Measurements from ENCODE around the gene LYRM2.

The LYRM2 gene

DNA sequence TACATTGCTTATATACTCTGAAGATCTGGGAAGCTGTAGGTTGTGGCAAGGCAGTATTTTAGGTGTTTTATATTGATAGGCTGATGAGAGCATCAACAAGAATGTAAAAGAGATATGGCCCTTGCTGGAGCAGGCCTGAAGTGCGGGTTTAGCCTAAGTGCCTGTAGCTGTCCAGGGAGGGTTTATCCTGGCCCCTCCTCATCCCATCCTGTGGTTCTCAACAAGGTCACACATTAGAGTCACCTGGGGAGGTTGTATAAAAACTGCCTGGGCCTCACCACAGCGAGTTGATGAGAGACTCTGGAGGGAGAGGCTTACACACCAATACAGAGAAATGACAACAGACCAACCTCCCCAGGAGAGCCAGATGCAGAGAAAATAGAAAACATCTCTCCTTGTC, 48.4 kb downstream of the LYRM2 start:
- no peak for DNase-seq

DNA sequence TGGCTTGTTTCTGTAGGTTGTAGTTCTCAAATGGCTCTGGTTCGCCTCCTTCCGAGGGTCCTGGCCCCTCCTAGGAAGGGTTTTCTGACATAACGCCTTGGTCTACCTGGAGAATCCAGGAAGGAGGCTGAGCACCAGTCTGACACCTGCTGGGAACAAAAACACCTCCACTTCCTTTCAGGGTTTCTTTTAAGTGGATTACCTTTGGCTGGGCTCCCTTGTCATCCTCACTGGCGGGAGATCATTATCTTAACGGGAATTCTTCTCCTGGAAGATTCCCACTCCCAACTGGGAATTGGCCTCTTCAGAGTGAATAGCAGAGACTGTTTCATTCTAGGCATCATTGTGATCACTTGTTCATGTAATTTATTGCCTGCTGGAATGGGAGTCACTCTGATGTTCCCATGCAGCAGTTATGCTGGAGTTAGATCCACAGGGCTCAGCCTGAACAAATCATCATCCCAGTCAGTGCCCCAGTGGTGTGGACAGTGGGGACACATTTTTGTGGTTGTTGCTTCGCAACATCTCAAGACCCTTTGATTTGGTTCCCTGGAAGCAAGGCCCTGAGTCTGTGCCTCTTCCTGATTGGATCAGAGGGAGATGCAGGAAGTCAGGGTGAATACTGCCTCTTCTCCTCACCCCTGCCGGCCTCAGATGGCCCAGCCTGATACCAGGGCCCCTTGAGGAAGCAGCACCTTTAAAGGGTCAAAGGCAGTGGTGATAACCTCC, 49.1 kb downstream of the LYRM2 start:
- DNase-seq, result no peak

- no peak for DNase-seq
Measured at GRCh38 chr6:89585154-89585553, 53.4 kb downstream of the LYRM2 start.

- DNase-seq, result no peak
Measured at GRCh38 chr6:89584539-89584938, 54.0 kb downstream of the LYRM2 start.

DNA sequence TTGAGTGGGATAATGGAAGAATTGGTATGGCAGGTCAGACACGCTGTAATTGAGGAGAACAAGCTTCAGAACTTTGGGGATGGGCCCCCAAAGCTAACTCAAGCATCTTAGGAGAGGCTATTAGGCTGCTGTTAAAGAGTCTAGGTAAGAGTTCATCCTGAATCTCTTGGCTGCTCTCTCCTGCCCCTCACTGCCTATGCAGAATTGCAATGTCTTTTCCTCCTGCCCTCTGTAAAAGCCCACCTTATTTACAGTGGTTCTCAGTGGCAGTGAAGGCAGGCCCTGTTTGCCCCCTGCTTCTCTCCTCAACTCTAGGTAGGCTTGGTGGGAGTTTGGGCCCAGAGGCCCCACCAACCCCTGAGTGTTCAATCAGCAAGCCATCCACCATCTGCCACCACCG, 55.0 kb downstream of the LYRM2 start:
- no peak for DNase-seq

- peak; percentile 20 for DNase-seq
Measured at GRCh38 chr6:89582669-89583325, 55.8 kb downstream of the LYRM2 start.

- peak; percentile 27 for DNase-seq
Measured at GRCh38 chr6:89581689-89582088, 56.9 kb downstream of the LYRM2 start.

- peak; percentile 76 for DNase-seq
Measured at GRCh38 chr6:89580997-89581666, 57.4 kb downstream of the LYRM2 start.

DNA sequence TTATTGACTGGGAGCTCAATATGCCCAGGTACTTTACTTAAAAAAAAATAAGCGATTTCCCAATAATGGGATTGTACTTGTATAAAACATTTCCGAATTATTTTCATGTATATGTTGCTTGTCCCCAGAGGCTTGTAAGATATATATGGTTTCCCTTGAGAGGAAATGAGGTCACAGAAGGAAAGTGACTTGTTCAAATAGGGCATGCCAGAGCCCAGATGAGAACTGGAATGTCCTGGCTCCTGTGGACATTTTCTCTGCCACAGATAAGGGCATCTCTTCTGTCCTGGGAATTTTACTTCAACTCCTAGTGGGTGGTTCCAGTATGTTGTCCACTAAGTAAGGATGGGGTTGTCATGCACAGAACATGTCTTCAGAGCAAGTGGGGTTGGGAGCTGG, 63.0 kb downstream of the LYRM2 start:
- no peak for DNase-seq

DNA sequence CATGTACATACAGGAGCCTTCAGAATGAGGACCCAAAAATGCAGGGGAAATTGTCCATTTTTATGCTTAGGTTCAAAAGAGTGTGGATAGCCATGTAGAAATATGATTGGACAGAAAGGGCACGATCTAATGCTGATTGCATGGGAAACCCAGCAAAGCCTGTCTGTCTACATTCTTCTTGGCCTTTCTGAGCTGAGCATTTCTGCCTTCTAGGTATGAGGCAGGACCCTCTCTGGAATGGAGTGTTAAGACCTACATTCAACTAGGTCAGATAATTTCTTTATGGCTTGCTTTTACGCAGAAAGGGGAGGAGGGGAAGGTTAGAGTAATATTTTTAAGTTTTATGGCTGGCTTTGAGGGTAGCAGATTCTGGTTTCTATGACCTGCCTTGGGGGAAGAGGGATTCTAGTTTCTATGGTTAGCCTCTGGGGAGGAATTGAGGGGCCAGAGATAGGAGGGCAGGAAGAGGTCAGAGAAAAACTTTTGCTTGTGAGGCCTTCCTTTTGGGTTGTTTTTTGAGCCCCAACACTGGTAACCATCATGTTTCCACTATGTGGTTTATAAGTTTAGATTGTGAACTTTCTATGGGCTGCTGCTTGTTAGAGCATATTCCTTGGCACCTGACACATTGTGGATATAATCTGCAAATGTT, 63.5 kb downstream of the LYRM2 start:
- no peak for DNase-seq

- no peak for DNase-seq
Measured at GRCh38 chr6:89567630-89568390, 70.7 kb downstream of the LYRM2 start.

DNA sequence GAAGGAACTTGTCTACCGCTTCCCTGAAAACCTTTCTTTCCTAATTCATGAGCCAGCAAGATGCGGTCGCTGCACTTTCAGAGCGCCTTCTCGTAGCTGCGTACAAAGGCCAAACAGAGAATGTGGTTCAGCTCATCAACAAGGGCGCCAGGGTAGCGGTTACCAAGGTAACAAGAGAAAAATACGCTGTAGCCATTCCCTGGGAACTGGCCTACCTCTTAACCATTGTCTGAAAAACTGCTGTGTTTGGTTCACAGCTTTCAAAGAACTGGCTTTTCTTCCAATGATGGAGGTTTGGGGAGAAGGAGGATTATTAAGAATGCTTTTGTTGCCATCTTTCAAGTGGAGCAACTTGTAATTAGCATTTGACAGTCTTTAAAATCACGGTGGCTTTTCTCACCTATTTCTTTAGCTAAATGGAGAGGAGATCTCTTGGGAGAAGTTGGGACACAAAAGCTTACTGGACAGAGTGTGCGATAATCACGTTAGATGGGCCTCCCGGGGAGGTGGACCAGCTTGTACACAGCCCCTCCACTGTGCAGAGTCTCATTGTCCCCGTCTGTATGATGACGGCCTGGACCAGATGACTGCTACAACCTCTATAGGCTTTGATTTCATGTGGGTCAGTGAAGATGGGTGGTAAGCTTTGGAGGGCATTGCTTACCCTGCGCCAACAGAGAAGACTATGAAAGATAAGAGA, 71.5 kb downstream of the LYRM2 start:
- DNase-seq, result no peak

DNA sequence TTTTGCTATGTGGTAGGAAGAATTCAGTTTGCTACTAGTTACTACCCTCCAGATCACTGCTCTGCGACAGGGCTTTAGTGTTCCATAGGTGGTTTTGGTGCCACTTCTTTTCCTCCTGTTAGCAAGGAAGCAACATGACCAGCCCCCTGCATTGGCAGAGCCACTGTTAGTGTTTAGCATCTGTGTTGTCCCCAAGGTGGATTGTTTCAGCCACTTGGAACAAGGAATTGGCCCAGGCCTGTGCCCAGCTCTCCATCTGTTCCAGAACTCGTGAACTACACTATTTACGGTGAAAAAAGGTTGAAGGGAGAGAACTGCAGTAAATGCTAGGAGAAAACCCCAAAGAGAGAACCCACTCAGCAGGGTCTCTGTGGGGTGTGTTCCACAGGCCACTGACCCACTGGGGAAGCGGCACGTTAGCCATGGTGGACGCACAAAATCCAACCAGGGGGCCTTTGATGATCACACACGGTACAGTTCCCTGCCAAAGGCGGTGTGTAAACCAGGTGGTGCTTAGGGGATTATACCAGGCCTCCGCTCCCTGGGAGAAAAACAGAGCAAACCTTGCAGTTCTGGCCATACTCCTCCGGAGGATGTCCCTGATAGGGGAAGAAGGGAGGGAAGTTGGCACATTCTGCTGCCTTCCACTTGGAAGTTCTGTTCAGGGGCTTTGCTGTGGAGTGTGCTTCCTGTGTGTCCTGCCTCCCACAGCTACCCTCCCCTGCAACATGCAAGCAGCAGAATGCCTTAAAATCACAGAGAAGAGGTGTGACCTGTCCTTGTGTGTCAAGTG, 72.3 kb downstream of the LYRM2 start:
- no peak for DNase-seq

DNA sequence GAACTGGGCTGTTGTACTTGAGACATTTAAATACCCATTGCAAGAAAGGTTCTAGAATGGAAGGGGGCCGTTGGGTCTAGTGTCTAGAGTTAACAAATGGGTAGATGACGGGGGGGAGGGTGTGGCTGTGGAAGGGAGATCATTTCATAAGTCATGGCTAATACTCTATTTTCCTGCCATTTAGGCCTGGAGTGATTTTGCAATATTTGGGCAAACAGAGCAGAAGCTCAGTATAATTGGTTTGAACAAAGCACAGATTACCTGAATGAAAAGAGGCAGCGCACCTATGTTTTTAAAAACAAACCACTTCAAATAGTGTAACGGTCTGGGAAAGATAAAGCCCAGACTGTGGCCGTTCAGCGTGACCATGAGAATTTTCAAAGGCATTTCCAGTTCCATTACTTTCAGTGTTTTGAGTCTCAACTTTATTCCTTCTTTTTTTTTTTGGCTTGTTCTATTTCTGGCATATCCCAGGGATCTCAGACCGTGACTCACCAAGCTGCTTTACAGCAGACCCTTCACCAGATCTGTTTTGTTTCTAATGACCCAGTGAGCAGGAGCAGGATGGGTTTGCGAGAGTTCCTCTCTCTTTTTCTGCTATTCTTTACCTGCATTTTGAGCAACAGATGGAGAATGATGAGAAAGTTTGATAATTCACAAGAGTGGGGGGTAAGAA, 73.7 kb downstream of the LYRM2 start:
- DNase-seq, result peak; percentile 73

GRCh38 chr6:89563866-89564265, 74.7 kb downstream of the LYRM2 start:
- DNase-seq, result no peak

GRCh38 chr6:89562093-89562973, 76.2 kb downstream of the LYRM2 start:
- peak; percentile 12 for DNase-seq

GRCh38 chr6:89559487-89559886, 79.1 kb downstream of the LYRM2 start:
- DNase-seq, result no peak

DNA sequence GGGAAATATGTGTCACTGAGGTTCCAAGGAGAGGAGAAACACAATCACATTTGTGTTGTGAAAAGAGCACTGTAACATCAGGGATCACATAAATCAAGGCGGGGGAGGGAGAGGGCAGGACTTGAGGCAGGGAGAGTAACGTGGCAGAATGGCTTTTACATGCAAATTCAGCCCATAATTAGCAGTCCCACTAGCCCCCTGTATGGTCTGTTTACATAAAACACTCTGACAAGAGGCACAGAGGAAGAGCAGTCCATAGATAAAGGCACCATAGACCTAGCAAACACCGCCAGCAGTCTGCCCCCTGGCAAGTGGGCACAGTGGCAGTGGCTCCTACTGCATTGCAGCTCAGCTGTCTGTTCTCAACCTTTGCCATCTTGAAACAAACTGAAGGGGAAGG, 82.7 kb downstream of the LYRM2 start:
- no peak for DNase-seq

GRCh38 chr6:89555031-89555430, 83.5 kb downstream of the LYRM2 start:
- no peak for DNase-seq

GRCh38 chr6:89554106-89554505, 84.4 kb downstream of the LYRM2 start:
- peak; percentile 28 for DNase-seq
